GM12878 (cell line): ENCODE results near the gene TCERG1L.

ENCODE experiments used
- ASH2L ChIP-seq: fragments of 300-600, 200-600 bp; sonication (generic); IDR thresholded peaks from 2 replicates; pipeline ENCODE4 v1.6.1; 2017; ENCODE audit warnings: low read depth, mild to moderate bottlenecking, borderline replicate concordance
- CHD4 ChIP-seq: fragments of 200-600 bp; sonication (generic); IDR thresholded peaks from 2 replicates; pipeline ENCODE4 v1.6.1; 2016; ENCODE audit warnings: mild to moderate bottlenecking
- ESRRA ChIP-seq: IDR thresholded peaks from 2 replicates; pipeline ENCODE4 v1.6.1; 2012; ENCODE audit warnings: mild to moderate bottlenecking, low read length, improper control_type of control experiment
- NR2F1 ChIP-seq: fragments of 450-650 bp; conservative IDR thresholded peaks from 2 replicates; pipeline ENCODE4 v1.6.1; 2017; ENCODE audit warnings: mild to moderate bottlenecking
- SUZ12 ChIP-seq: fragments of 200-600 bp; sonication (generic); IDR thresholded peaks from one replicate; pipeline ENCODE4 v1.6.1; 2018; ENCODE audit warnings: antibody characterized with exemption, mild to moderate bottlenecking; ENCODE audit not compliant: unreplicated experiment
- TF ChIP-seq, protein P1 (sequence below), 3 experiments: IDR thresholded peaks in 2 of 3; conservative IDR thresholded peaks in 1 of 3; 2 replicates each; pipeline ENCODE4 v1.5.1; 2011; ENCODE audit warnings: low read depth in 3 of 3, low read length in 3 of 3, mild to moderate bottlenecking in 3 of 3, control low read depth in 2 of 3, moderate library complexity in 2 of 3, inconsistent platforms in 1 of 3, mixed read lengths in 1 of 3; ENCODE audit not compliant: control insufficient read depth in 2 of 3, insufficient read depth in 1 of 3; ENCODE audit errors: extremely low read depth in 1 of 3

GRCh38 chr10:131277278-131277677 is 34.2 kb downstream of the TCERG1L start:
- TF ChIP-seq, protein P1, sequence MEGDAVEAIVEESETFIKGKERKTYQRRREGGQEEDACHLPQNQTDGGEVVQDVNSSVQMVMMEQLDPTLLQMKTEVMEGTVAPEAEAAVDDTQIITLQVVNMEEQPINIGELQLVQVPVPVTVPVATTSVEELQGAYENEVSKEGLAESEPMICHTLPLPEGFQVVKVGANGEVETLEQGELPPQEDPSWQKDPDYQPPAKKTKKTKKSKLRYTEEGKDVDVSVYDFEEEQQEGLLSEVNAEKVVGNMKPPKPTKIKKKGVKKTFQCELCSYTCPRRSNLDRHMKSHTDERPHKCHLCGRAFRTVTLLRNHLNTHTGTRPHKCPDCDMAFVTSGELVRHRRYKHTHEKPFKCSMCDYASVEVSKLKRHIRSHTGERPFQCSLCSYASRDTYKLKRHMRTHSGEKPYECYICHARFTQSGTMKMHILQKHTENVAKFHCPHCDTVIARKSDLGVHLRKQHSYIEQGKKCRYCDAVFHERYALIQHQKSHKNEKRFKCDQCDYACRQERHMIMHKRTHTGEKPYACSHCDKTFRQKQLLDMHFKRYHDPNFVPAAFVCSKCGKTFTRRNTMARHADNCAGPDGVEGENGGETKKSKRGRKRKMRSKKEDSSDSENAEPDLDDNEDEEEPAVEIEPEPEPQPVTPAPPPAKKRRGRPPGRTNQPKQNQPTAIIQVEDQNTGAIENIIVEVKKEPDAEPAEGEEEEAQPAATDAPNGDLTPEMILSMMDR (IDR thresholded peaks at IDR 0.05 in 2 of 3, conservative IDR thresholded peaks at IDR 0.05 in 1 of 3; ENCODE audit: control insufficient read depth in 2 of 3, extremely low read depth in 1 of 3, insufficient read depth in 1 of 3, low read depth in 3 of 3, low read length in 3 of 3), result no peak
- TF ChIP-seq CHD4 (no peak), SUZ12 (no peak), ASH2L (no peak), ESRRA (no peak), NR2F1 (no peak)
